ENCODE measurements around the gene IFT25. TPM values are rescaled to one million over a fixed set of nuclear protein-coding genes. Genes with fewer than 3 reads are reported as not detected.

IFT25 gene
- polyA plus RNA-seq, 4 donors: 18.0 to 31.3 (median 20.3) TPM

GRCh38 chr1:53905509-53905908 lies 40.0 kb downstream of the IFT25 start:
- Histone ChIP-seq H3K36me3 (ENCODE audit: control insufficient read depth in 3 of 3, insufficient read depth in 2 of 3, low read depth in 1 of 3, low read length in 3 of 3) (no peaks in the 10 kb centered on the region), H3K27ac (ENCODE audit: low read depth in 1 of 3, low read length in 2 of 3) (no peak overlapping the region), H3K27me3 (ENCODE audit: control insufficient read depth in 3 of 3, insufficient read depth in 3 of 3, low read length in 3 of 3) (no peaks in the 10 kb centered on the region), H3K9me3 (ENCODE audit: control insufficient read depth in 2 of 2, insufficient read depth in 1 of 2, low read depth in 1 of 2, low read length in 1 of 2) (no peaks in the 10 kb centered on the region), H3K4me3 (ENCODE audit: low read depth in 1 of 3, low read length in 3 of 3) (no peak overlapping the region), H3K4me1 (ENCODE audit: control insufficient read depth in 3 of 3, insufficient read depth in 2 of 3, low read depth in 1 of 3, low read length in 2 of 3) (peaks cover 0 to 12% (median 0%) of the 10 kb centered on the region in 3 donors)
- FAIRE-seq: no peak
- 94 to 97% (median 95%) methylated on average over 8 of the region's 8 CpGs for WGBS, 3 donors
- no peak for DNase-seq

- DNase-seq (no peak), FAIRE-seq (no peak)
- Histone ChIP-seq H3K9me3 (ENCODE audit: control insufficient read depth in 2 of 2, insufficient read depth in 1 of 2, low read depth in 1 of 2, low read length in 1 of 2) (no peaks in the 10 kb centered on the region), H3K4me3 (ENCODE audit: low read depth in 1 of 3, low read length in 3 of 3) (no peak overlapping the region), H3K4me1 (ENCODE audit: control insufficient read depth in 3 of 3, insufficient read depth in 2 of 3, low read depth in 1 of 3, low read length in 2 of 3) (peaks cover 0 to 2% (median 0%) of the 10 kb centered on the region in 3 donors), H3K36me3 (ENCODE audit: control insufficient read depth in 3 of 3, insufficient read depth in 2 of 3, low read depth in 1 of 3, low read length in 3 of 3) (no peaks in the 10 kb centered on the region), H3K27me3 (ENCODE audit: control insufficient read depth in 3 of 3, insufficient read depth in 3 of 3, low read length in 3 of 3) (no peaks in the 10 kb centered on the region), H3K27ac (ENCODE audit: low read depth in 1 of 3, low read length in 2 of 3) (no peak overlapping the region)
- WGBS, 3 donors: 76 to 85% (median 83%) methylated on average over 7 of the region's 7 CpGs
Measured at GRCh38 chr1:53902235-53903138, 43.0 kb downstream of the IFT25 start.

GRCh38 chr1:53899708-53900107 lies 45.8 kb downstream of the IFT25 start:
- peaks cover 0 to 2% (median 0%) of the 10 kb centered on the region in 3 donors for H3K4me1 ChIP-seq (ENCODE audit: control insufficient read depth in 3 of 3, insufficient read depth in 2 of 3, low read depth in 1 of 3, low read length in 2 of 3)
- no peak overlapping the region for H3K27ac ChIP-seq (ENCODE audit: low read depth in 1 of 3, low read length in 2 of 3)
- H3K36me3 ChIP-seq (ENCODE audit: control insufficient read depth in 3 of 3, insufficient read depth in 2 of 3, low read depth in 1 of 3, low read length in 3 of 3): no peaks in the 10 kb centered on the region
- no peaks in the 10 kb centered on the region for H3K9me3 ChIP-seq (ENCODE audit: control insufficient read depth in 2 of 2, insufficient read depth in 1 of 2, low read depth in 1 of 2, low read length in 1 of 2)
- no peak overlapping the region for H3K4me3 ChIP-seq (ENCODE audit: low read depth in 1 of 3, low read length in 3 of 3)
- DNase-seq (no peak), FAIRE-seq (no peak)
- H3K27me3 ChIP-seq (ENCODE audit: control insufficient read depth in 3 of 3, insufficient read depth in 3 of 3, low read length in 3 of 3): no peaks in the 10 kb centered on the region
- 76 to 81% (median 80%) methylated on average over 3 of the region's 3 CpGs for WGBS, 3 donors

- Histone ChIP-seq H3K4me3 (ENCODE audit: low read depth in 1 of 3, low read length in 3 of 3) (no peak overlapping the region), H3K27me3 (ENCODE audit: control insufficient read depth in 3 of 3, insufficient read depth in 3 of 3, low read length in 3 of 3) (no peaks in the 10 kb centered on the region), H3K27ac (ENCODE audit: low read depth in 1 of 3, low read length in 2 of 3) (no peak overlapping the region), H3K36me3 (ENCODE audit: control insufficient read depth in 3 of 3, insufficient read depth in 2 of 3, low read depth in 1 of 3, low read length in 3 of 3) (no peaks in the 10 kb centered on the region), H3K4me1 (ENCODE audit: control insufficient read depth in 3 of 3, insufficient read depth in 2 of 3, low read depth in 1 of 3, low read length in 2 of 3) (peaks cover 0 to 2% (median 0%) of the 10 kb centered on the region in 3 donors), H3K9me3 (ENCODE audit: control insufficient read depth in 2 of 2, insufficient read depth in 1 of 2, low read depth in 1 of 2, low read length in 1 of 2) (no peaks in the 10 kb centered on the region)
- FAIRE-seq (no peak), DNase-seq (no peak)
- WGBS, 3 donors: 2 to 18% (median 15%) methylated on average over 2 of the region's 2 CpGs
Measured at GRCh38 chr1:53899206-53899628, 46.3 kb downstream of the IFT25 start.

GRCh38 chr1:53896635-53897229 lies 48.8 kb downstream of the IFT25 start:
- no peaks in the 10 kb centered on the region for H3K27me3 ChIP-seq (ENCODE audit: control insufficient read depth in 3 of 3, insufficient read depth in 3 of 3, low read length in 3 of 3)
- H3K9me3 ChIP-seq (ENCODE audit: control insufficient read depth in 2 of 2, insufficient read depth in 1 of 2, low read depth in 1 of 2, low read length in 1 of 2): no peaks in the 10 kb centered on the region
- H3K4me3 ChIP-seq (ENCODE audit: low read depth in 1 of 3, low read length in 3 of 3): no peak overlapping the region
- FAIRE-seq (no peak), DNase-seq (no peak)
- no peak overlapping the region for H3K27ac ChIP-seq (ENCODE audit: low read depth in 1 of 3, low read length in 2 of 3)
- 68 to 92% (median 81%) methylated on average over 2 of the region's 2 CpGs for WGBS, 3 donors
- H3K4me1 ChIP-seq (ENCODE audit: control insufficient read depth in 3 of 3, insufficient read depth in 2 of 3, low read depth in 1 of 3, low read length in 2 of 3): peaks cover 0 to 2% (median 1%) of the 10 kb centered on the region in 3 donors
- H3K36me3 ChIP-seq (ENCODE audit: control insufficient read depth in 3 of 3, insufficient read depth in 2 of 3, low read depth in 1 of 3, low read length in 3 of 3): no peaks in the 10 kb centered on the region

- WGBS, 3 donors: 78 to 87% (median 80%) methylated on average over 6 of the region's 6 CpGs
- H3K27me3 ChIP-seq (ENCODE audit: control insufficient read depth in 3 of 3, insufficient read depth in 3 of 3, low read length in 3 of 3): no peaks in the 10 kb centered on the region
- FAIRE-seq (no peak), DNase-seq (no peak)
- peaks cover 0 to 7% (median 2%) of the 10 kb centered on the region in 3 donors for H3K4me1 ChIP-seq (ENCODE audit: control insufficient read depth in 3 of 3, insufficient read depth in 2 of 3, low read depth in 1 of 3, low read length in 2 of 3)
- H3K9me3 ChIP-seq (ENCODE audit: control insufficient read depth in 2 of 2, insufficient read depth in 1 of 2, low read depth in 1 of 2, low read length in 1 of 2): no peaks in the 10 kb centered on the region
- H3K27ac ChIP-seq (ENCODE audit: low read depth in 1 of 3, low read length in 2 of 3): no peak overlapping the region
- H3K36me3 ChIP-seq (ENCODE audit: control insufficient read depth in 3 of 3, insufficient read depth in 2 of 3, low read depth in 1 of 3, low read length in 3 of 3): no peaks in the 10 kb centered on the region
- H3K4me3 ChIP-seq (ENCODE audit: low read depth in 1 of 3, low read length in 3 of 3): no peak overlapping the region
Measured at GRCh38 chr1:53895421-53895820, 50.1 kb downstream of the IFT25 start.

- Histone ChIP-seq H3K9me3 (ENCODE audit: control insufficient read depth in 2 of 2, insufficient read depth in 1 of 2, low read depth in 1 of 2, low read length in 1 of 2) (no peaks in the 10 kb centered on the region), H3K4me1 (ENCODE audit: control insufficient read depth in 3 of 3, insufficient read depth in 2 of 3, low read depth in 1 of 3, low read length in 2 of 3) (peaks cover 0 to 7% (median 2%) of the 10 kb centered on the region in 3 donors), H3K27me3 (ENCODE audit: control insufficient read depth in 3 of 3, insufficient read depth in 3 of 3, low read length in 3 of 3) (no peaks in the 10 kb centered on the region), H3K27ac (ENCODE audit: low read depth in 1 of 3, low read length in 2 of 3) (no peak overlapping the region), H3K36me3 (ENCODE audit: control insufficient read depth in 3 of 3, insufficient read depth in 2 of 3, low read depth in 1 of 3, low read length in 3 of 3) (no peaks in the 10 kb centered on the region), H3K4me3 (ENCODE audit: low read depth in 1 of 3, low read length in 3 of 3) (no peak overlapping the region)
- DNase-seq (no peak), FAIRE-seq (no peak)
- WGBS, 3 donors: 82 to 93% (median 89%) methylated on average over 5 of the region's 5 CpGs
Measured at GRCh38 chr1:53894644-53895043, 50.9 kb downstream of the IFT25 start.

- no peak for FAIRE-seq
- Histone ChIP-seq H3K27me3 (ENCODE audit: control insufficient read depth in 3 of 3, insufficient read depth in 3 of 3, low read length in 3 of 3) (no peaks in the 10 kb centered on the region), H3K27ac (ENCODE audit: low read depth in 1 of 3, low read length in 2 of 3) (peak within 1 kb of the TSS in 1 of 3 donors; percentile 26), H3K36me3 (ENCODE audit: control insufficient read depth in 3 of 3, insufficient read depth in 2 of 3, low read depth in 1 of 3, low read length in 3 of 3) (no peaks in the 10 kb centered on the region), H3K9me3 (ENCODE audit: control insufficient read depth in 2 of 2, insufficient read depth in 1 of 2, low read depth in 1 of 2, low read length in 1 of 2) (no peaks in the 10 kb centered on the region), H3K4me1 (ENCODE audit: control insufficient read depth in 3 of 3, insufficient read depth in 2 of 3, low read depth in 1 of 3, low read length in 2 of 3) (peaks cover 0 to 7% (median 0%) of the 10 kb centered on the region in 3 donors), H3K4me3 (ENCODE audit: low read depth in 1 of 3, low read length in 3 of 3) (no peak within 1 kb of the TSS)
- 68 to 75% (median 71%) methylated on average over 14 of the region's 14 CpGs for WGBS, 3 donors
- DNase-seq: peak in 1 of 2 donors; percentile 43
Measured at GRCh38 chr1:53893999-53894636, 51.4 kb downstream of the IFT25 start, which contains the start of gene DIO1. Gene DIO1 (plus strand): TSS chr1:53894187. CDS start chr1:53894211, 24 bp downstream.
